ENCODE results near the gene MAD1L1.

Gene MAD1L1

DNA sequence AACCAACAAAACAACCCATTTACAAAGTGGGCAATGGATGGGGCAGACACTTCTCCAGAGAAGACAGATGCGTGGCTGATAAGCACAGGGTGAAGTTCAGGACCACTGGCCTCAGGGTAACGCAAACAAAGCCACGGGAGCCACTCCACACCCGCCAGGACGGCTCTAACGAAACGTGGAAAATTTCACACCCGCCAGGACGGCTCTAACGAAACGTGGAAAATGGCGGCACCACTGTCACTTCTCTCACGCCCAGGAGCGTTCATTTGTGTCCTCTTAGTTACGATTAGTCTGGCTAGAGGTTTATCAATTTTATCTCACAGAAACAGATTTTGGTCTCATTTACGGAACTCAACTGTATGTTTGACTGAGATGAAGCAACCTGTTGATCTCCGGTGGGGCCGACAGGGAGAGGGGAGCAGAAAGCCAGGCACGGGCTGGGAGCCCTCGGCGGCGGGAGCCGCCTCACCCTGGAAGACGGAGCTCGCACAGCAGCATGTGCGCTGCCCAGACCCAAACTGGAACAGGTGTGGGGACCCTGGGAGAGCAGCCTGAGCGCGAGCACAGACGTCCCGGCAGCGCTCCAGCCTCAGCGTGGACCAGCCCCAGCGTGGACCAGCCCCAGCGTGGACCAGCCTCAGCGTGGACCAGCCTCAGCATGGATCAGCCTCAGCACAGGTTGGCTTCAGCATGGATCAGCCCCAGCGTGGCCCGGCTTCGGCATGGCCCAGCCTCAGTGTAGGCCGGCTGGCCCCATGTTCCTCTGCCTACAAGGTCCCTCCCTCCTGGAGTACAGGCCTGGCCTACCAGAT is 243.5 kb downstream of the MAD1L1 start:
- ATAC-seq, result no peak
- no peak for TF ChIP-seq ARNTL (CRISPR knock-in tag; IDR thresholded peaks at IDR 0.05; ENCODE audit: borderline replicate concordance, low read depth)
- no peak for TF ChIP-seq GLIS3 (CRISPR knock-in tag; IDR thresholded peaks at IDR 0.05)
- no peak for TF ChIP-seq ZNF70 (CRISPR knock-in tag; IDR thresholded peaks at IDR 0.05)
- TF ChIP-seq, protein P1, sequence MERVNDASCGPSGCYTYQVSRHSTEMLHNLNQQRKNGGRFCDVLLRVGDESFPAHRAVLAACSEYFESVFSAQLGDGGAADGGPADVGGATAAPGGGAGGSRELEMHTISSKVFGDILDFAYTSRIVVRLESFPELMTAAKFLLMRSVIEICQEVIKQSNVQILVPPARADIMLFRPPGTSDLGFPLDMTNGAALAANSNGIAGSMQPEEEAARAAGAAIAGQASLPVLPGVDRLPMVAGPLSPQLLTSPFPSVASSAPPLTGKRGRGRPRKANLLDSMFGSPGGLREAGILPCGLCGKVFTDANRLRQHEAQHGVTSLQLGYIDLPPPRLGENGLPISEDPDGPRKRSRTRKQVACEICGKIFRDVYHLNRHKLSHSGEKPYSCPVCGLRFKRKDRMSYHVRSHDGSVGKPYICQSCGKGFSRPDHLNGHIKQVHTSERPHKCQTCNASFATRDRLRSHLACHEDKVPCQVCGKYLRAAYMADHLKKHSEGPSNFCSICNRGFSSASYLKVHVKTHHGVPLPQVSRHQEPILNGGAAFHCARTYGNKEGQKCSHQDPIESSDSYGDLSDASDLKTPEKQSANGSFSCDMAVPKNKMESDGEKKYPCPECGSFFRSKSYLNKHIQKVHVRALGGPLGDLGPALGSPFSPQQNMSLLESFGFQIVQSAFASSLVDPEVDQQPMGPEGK (CRISPR knock-in tag; IDR thresholded peaks at IDR 0.05; ENCODE audit: borderline replicate concordance), result no peak
- TF ChIP-seq CSDC2 (CRISPR knock-in tag; IDR thresholded peaks at IDR 0.05), result no peak
- TF ChIP-seq TCF4 (CRISPR knock-in tag; IDR thresholded peaks at IDR 0.05; ENCODE audit: borderline replicate concordance), result no peak
- TF ChIP-seq TOX (CRISPR knock-in tag; IDR thresholded peaks at IDR 0.05; ENCODE audit: borderline replicate concordance), result no peak
- TF ChIP-seq SNAI2 (CRISPR knock-in tag; IDR thresholded peaks at IDR 0.05), result no peak
- TF ChIP-seq, protein P2, sequence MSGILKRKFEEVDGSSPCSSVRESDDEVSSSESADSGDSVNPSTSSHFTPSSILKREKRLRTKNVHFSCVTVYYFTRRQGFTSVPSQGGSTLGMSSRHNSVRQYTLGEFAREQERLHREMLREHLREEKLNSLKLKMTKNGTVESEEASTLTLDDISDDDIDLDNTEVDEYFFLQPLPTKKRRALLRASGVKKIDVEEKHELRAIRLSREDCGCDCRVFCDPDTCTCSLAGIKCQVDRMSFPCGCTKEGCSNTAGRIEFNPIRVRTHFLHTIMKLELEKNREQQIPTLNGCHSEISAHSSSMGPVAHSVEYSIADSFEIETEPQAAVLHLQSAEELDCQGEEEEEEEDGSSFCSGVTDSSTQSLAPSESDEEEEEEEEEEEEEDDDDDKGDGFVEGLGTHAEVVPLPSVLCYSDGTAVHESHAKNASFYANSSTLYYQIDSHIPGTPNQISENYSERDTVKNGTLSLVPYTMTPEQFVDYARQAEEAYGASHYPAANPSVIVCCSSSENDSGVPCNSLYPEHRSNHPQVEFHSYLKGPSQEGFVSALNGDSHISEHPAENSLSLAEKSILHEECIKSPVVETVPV (CRISPR knock-in tag; IDR thresholded peaks at IDR 0.05), result no peak
- no peak for TF ChIP-seq ISL1 (CRISPR knock-in tag; IDR thresholded peaks at IDR 0.05)
- no peak for TF ChIP-seq BACH2 (CRISPR knock-in tag; IDR thresholded peaks at IDR 0.05; ENCODE audit: borderline replicate concordance)
- no peak for TF ChIP-seq CREB5 (CRISPR knock-in tag; IDR thresholded peaks at IDR 0.05; ENCODE audit: low read depth)
- TF ChIP-seq, protein P3, sequence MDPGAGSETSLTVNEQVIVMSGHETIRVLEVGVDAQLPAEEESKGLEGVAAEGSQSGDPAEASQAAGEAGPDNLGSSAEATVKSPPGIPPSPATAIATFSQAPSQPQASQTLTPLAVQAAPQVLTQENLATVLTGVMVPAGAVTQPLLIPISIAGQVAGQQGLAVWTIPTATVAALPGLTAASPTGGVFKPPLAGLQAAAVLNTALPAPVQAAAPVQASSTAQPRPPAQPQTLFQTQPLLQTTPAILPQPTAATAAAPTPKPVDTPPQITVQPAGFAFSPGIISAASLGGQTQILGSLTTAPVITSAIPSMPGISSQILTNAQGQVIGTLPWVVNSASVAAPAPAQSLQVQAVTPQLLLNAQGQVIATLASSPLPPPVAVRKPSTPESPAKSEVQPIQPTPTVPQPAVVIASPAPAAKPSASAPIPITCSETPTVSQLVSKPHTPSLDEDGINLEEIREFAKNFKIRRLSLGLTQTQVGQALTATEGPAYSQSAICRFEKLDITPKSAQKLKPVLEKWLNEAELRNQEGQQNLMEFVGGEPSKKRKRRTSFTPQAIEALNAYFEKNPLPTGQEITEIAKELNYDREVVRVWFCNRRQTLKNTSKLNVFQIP (CRISPR knock-in tag; IDR thresholded peaks at IDR 0.05; ENCODE audit: borderline replicate concordance, low read depth), result no peak
- no peak for TF ChIP-seq ZFP3 (CRISPR knock-in tag; IDR thresholded peaks at IDR 0.05)
- TF ChIP-seq OSR1 (CRISPR knock-in tag; IDR thresholded peaks at IDR 0.05), result no peak

DNA sequence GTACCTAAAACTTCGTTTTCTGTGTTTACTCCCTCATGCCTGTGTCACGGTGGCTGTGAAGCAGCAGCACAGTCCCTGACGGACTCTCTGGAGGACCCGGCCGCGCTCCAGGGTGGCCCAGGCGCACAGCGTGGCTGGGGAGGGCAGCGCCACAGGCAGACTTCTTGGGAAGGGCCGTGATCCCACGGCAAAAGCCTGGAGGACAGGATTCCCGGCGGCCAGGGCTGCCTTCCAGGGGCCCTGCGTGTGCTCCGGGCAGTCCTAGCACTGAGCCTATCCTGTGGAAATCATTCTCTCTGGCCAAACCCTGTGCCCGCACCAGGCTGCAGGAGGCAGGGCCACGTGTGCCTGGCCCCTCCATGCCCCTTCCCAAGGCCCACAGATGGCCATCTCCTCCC is 244.2 kb downstream of the MAD1L1 start:
- TF ChIP-seq CSDC2 (CRISPR knock-in tag; IDR thresholded peaks at IDR 0.05) (no peak), BACH2 (CRISPR knock-in tag; IDR thresholded peaks at IDR 0.05; ENCODE audit: borderline replicate concordance) (no peak), RARB (CRISPR knock-in tag; IDR thresholded peaks at IDR 0.05) (no peak), CREB5 (CRISPR knock-in tag; IDR thresholded peaks at IDR 0.05; ENCODE audit: low read depth) (no peak), ARNTL (CRISPR knock-in tag; IDR thresholded peaks at IDR 0.05; ENCODE audit: borderline replicate concordance, low read depth) (no peak), ZNF565 (CRISPR knock-in tag; conservative IDR thresholded peaks at IDR 0.05; ENCODE audit: low read depth) (no peak), SNAI2 (CRISPR knock-in tag; IDR thresholded peaks at IDR 0.05) (no peak), ZNF70 (CRISPR knock-in tag; IDR thresholded peaks at IDR 0.05) (no peak), OSR1 (CRISPR knock-in tag; IDR thresholded peaks at IDR 0.05) (no peak), ZFP3 (CRISPR knock-in tag; IDR thresholded peaks at IDR 0.05) (no peak), ISL1 (CRISPR knock-in tag; IDR thresholded peaks at IDR 0.05) (no peak), ZFP30 (CRISPR knock-in tag; IDR thresholded peaks at IDR 0.05) (no peak)
- TF ChIP-seq, protein P1 (CRISPR knock-in tag; IDR thresholded peaks at IDR 0.05; ENCODE audit: borderline replicate concordance), result no peak
- TF ChIP-seq, protein P3 (CRISPR knock-in tag; IDR thresholded peaks at IDR 0.05; ENCODE audit: borderline replicate concordance, low read depth), result no peak
- TF ChIP-seq, protein P2 (CRISPR knock-in tag; IDR thresholded peaks at IDR 0.05), result no peak
- TF ChIP-seq, protein P4, sequence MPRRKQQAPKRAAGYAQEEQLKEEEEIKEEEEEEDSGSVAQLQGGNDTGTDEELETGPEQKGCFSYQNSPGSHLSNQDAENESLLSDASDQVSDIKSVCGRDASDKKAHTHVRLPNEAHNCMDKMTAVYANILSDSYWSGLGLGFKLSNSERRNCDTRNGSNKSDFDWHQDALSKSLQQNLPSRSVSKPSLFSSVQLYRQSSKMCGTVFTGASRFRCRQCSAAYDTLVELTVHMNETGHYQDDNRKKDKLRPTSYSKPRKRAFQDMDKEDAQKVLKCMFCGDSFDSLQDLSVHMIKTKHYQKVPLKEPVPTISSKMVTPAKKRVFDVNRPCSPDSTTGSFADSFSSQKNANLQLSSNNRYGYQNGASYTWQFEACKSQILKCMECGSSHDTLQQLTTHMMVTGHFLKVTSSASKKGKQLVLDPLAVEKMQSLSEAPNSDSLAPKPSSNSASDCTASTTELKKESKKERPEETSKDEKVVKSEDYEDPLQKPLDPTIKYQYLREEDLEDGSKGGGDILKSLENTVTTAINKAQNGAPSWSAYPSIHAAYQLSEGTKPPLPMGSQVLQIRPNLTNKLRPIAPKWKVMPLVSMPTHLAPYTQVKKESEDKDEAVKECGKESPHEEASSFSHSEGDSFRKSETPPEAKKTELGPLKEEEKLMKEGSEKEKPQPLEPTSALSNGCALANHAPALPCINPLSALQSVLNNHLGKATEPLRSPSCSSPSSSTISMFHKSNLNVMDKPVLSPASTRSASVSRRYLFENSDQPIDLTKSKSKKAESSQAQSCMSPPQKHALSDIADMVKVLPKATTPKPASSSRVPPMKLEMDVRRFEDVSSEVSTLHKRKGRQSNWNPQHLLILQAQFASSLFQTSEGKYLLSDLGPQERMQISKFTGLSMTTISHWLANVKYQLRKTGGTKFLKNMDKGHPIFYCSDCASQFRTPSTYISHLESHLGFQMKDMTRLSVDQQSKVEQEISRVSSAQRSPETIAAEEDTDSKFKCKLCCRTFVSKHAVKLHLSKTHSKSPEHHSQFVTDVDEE (CRISPR knock-in tag; IDR thresholded peaks at IDR 0.05), result no peak
- no peak; the same call in 2 of the 3 replicates for ATAC-seq

All from SK-N-SH treated with all-trans-retinoic acid at 6 μM for 48 hours (cell line).